Upper lobe of right lung (tissue), 1 donor: ENCODE measurements around the gene PTF1A. TPM values are rescaled to one million over a fixed set of nuclear protein-coding genes. Genes with fewer than 3 reads are reported as not detected.

ENCODE experiments used
- ATAC-seq: fragments of 200-7000 bp; cut with Tn5 transposase; one replicate; pipeline ENCODE4 v1.9.1; 2020; ENCODE audit warnings: mild to moderate bottlenecking, moderate library complexity
- DNase-seq: peaks from one replicate; pipeline ENCODE4 v3.0.0-alpha.2; 2020
- H3K27ac ChIP-seq: fragments of 200-600 bp; one replicate; pipeline ENCODE4 v1.8.0; 2022
- H3K27me3 ChIP-seq: fragments of 200-600 bp; one replicate; pipeline ENCODE4 v1.8.0; 2022; ENCODE audit warnings: mild to moderate bottlenecking
- H3K36me3 ChIP-seq: fragments of 200-600 bp; one replicate; pipeline ENCODE4 v1.8.0; 2022
- H3K4me1 ChIP-seq: fragments of 200-600 bp; one replicate; pipeline ENCODE4 v1.8.0; 2022
- H3K4me3 ChIP-seq: fragments of 200-600 bp; one replicate; pipeline ENCODE4 v1.8.0; 2022; ENCODE audit warnings: mild to moderate bottlenecking
- H3K9me3 ChIP-seq: fragments of 200-600 bp; one replicate; pipeline ENCODE4 v1.8.0; 2022
- intact Hi-C: fragments of 100-400 bp; cut with DNase I; formaldehyde crosslinking; loops from one replicate; pipeline ENCODE4 v1.11.0; 2022
- total RNA-seq: library from RNA; stranded (reverse); fragmentation: NEBNext Ultra II Directional; extraction: Animal tissue kit (Norgen Biotek cat#: 25700); gene quantifications from one replicate; pipeline ENCODE4 v1.2.1, GENCODE V29; 2021
- TF ChIP-seq, protein P1 (sequence below): fragments of 200-600 bp; IDR thresholded peaks from one replicate; pipeline ENCODE4 v1.8.0; 2022; ENCODE audit warnings: antibody characterized with exemption
- donor health status: DM: no; HTN: yes; CAD: no; lungs with severe emphysema.

PTF1A gene
- total RNA-seq, 1 donor from 2014 or later = not detected

DNA sequence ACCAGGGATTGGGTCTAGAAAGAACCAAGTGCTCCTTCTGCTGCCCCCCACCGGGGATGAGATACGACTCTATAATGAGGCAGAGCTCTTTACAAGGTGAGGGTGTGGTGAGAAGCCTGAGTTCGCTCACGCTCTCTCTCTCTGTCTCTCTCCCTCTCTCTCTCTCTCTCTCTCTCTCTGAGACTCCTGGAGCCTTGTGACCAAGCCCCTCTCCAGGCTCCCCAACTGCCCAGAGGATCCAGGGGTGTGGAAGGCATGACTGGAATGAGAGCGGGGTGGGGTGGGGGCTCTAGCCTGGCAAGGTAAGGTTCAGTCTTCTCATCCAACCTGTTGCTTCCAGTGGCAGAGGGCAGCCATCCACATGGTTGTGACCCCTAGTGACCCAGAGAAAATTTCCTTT lies 3.1 kb upstream of the PTF1A start:
- no peaks in the 10 kb centered on the region for H3K4me1 ChIP-seq
- intact Hi-C loops = no loop called here
- ATAC-seq = no peak
- H3K9me3 ChIP-seq = no peaks in the 10 kb centered on the region
- H3K4me3 ChIP-seq = no peak overlapping the region
- no peak for DNase-seq
- no peaks in the 10 kb centered on the region for H3K36me3 ChIP-seq
- peaks cover 60% of the 10 kb centered on the region for H3K27me3 ChIP-seq
- TF ChIP-seq, protein P1, sequence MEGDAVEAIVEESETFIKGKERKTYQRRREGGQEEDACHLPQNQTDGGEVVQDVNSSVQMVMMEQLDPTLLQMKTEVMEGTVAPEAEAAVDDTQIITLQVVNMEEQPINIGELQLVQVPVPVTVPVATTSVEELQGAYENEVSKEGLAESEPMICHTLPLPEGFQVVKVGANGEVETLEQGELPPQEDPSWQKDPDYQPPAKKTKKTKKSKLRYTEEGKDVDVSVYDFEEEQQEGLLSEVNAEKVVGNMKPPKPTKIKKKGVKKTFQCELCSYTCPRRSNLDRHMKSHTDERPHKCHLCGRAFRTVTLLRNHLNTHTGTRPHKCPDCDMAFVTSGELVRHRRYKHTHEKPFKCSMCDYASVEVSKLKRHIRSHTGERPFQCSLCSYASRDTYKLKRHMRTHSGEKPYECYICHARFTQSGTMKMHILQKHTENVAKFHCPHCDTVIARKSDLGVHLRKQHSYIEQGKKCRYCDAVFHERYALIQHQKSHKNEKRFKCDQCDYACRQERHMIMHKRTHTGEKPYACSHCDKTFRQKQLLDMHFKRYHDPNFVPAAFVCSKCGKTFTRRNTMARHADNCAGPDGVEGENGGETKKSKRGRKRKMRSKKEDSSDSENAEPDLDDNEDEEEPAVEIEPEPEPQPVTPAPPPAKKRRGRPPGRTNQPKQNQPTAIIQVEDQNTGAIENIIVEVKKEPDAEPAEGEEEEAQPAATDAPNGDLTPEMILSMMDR = no peak
- no peak overlapping the region for H3K27ac ChIP-seq

DNA sequence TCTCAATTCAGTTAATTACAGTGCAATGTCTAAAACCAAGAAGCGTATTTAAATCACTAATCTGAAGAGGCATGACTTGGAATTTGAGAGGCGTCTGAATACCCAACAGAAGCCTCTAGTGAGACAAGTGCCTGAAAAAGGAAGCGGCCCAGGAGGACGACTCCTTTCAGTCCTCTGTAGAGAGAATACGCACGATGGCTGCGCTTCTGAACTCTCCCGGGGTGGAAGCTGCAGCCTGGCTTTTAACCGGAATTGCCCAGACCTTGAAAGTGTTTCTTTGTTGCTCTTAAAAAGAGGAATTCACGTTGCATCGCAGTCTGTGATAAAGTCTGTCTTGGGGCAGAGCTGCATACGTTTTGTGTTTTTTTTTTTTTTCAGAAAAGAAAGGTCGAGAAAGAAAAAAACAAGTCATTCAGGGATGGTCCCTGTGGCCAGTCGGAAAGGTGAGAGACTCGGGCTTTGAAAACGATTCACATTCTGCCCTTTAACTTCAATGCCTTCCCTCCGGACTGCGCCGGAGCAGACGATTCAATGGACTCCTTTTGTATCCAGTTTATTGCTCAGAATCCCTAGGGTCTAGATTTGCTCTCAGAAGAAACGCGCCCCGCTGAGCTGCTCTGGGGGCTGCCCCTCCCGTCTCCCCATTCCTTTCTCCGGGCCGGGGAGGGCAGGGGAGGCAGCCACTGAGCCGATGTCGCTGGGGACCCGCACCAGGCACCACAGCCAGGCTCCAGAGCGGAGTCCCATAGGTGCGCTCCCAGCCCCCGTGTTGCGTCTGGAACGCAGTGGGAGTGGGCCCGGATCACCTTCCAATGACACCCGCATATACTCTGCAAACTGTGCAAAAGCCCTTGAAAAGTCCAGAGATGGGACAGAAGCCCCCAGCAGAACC lies 994 bp upstream of the PTF1A start:
- H3K9me3 ChIP-seq = no peaks in the 10 kb centered on the region
- DNase-seq (no peak), ATAC-seq (no peak)
- TF ChIP-seq, protein P1 = no peak
- H3K4me1 ChIP-seq = no peaks in the 10 kb centered on the region
- no peak overlapping the region for H3K27ac ChIP-seq
- H3K4me3 ChIP-seq = no peak overlapping the region
- intact Hi-C loops = no loop called here
- H3K36me3 ChIP-seq = no peaks in the 10 kb centered on the region
- H3K27me3 ChIP-seq = peaks cover 81% of the 10 kb centered on the region

- Histone ChIP-seq H3K36me3 (no peaks in the 10 kb centered on the region), H3K27me3 (peaks cover 77% of the 10 kb centered on the region), H3K27ac (no peak overlapping the region), H3K4me1 (no peaks in the 10 kb centered on the region), H3K4me3 (no peak overlapping the region), H3K9me3 (no peaks in the 10 kb centered on the region)
- ATAC-seq (no peak), DNase-seq (no peak)
- TF ChIP-seq, protein P1 = no peak
- intact Hi-C loops = no loop called here
Observed at GRCh38 chr10:23192712-23193434, 761 bp downstream of the PTF1A start.

DNA sequence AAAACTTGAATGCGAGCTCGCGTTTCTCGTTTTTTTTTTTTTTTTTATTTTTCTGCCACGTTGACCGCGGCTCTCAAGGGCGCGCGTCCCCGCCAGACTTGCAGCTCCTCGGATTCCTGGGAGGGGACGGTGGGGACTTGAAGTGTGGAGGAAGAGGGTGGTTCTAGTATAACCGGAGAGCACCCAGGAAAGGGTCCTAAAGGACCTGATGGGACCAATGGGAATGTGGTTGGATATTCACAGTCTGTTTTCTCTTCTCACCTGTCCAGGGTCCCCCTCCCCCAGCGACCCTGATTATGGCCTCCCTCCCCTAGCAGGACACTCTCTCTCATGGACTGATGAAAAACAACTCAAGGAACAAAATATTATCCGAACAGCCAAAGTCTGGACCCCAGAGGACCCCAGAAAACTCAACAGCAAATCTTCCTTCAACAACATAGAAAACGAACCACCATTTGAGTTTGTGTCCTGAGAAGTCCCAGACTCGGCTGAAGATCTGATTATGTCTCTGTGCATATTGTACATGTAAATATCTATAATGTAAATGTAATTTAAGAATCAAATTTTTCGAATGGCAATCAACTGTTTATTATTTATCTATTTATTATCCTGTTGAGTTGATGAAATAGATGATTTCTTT lies 1.4 kb downstream of the PTF1A start:
- TF ChIP-seq, protein P1 = no peak
- no peaks in the 10 kb centered on the region for H3K4me1 ChIP-seq
- H3K27me3 ChIP-seq = peaks cover 71% of the 10 kb centered on the region
- DNase-seq (no peak), ATAC-seq (no peak)
- H3K4me3 ChIP-seq = no peak overlapping the region
- intact Hi-C loops = no loop called here
- no peaks in the 10 kb centered on the region for H3K9me3 ChIP-seq
- no peaks in the 10 kb centered on the region for H3K36me3 ChIP-seq
- H3K27ac ChIP-seq = no peak overlapping the region

DNA sequence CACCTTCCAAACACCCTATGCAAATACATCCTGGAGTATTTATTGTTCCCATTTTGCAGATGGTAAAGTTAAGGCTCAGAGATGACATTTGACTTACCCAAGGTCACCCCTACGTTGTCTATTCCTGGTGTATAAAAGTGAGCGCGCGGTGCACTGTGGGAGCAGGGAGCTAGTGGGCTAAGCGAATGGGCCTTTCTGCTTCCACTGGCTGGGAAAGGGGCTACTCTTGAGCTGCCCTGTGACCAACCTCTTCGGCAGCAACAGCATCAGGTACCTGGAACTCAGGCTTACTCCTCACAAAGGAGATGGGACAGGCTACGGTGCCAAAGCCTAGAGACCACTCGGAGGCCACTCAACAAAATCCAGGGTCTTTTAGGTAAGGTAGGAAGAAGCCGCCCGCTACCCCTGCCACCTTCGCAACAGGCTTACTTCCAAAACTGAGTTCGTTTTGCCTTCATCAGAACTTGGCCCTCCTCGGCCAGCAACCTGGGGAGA lies 2.4 kb downstream of the PTF1A start:
- Histone ChIP-seq H3K4me1 (no peaks in the 10 kb centered on the region), H3K4me3 (no peak overlapping the region), H3K27me3 (peaks cover 76% of the 10 kb centered on the region), H3K27ac (no peak overlapping the region), H3K9me3 (no peaks in the 10 kb centered on the region), H3K36me3 (no peaks in the 10 kb centered on the region)
- no peak for ATAC-seq
- no peak for DNase-seq
- TF ChIP-seq, protein P1 = no peak
- intact Hi-C loops = no loop called here
